Right lobe of liver (tissue), 6 donors: ENCODE data around the gene KRTAP6-3. TPM values are rescaled to one million over a fixed set of nuclear protein-coding genes. Genes with fewer than 3 reads are reported as not detected.

Experiments used
- ATAC-seq, 4 donors: fragments of 200-7000 bp; cut with Tn5 transposase; one replicate each; pipeline ENCODE4 v1.9.1; 2020; ENCODE audit warnings: mild to moderate bottlenecking in 4 of 4, moderate library complexity in 4 of 4
- DNase-seq, 3 donors: peaks; one replicate each; pipeline ENCODE4 v3.0.0-alpha.2; 2020
- H3K27ac ChIP-seq, 3 donors: fragments of 200-600 bp; one replicate each; pipeline ENCODE4 v1.8.0; 2022
- H3K27me3 ChIP-seq, 2 donors: fragments of 200-600 bp; one replicate each; pipeline ENCODE4 v1.8.0; 2022
- H3K36me3 ChIP-seq, 4 donors: fragments of 200-600 bp; sonication (generic) in 1 of 4; one replicate each; pipeline versions ENCODE4 v1.5.1 to v1.8.0; 2017 to 2022; ENCODE audit warnings: control low read depth in 1 of 4
- H3K4me1 ChIP-seq, 4 donors: fragments of 200-600 bp; sonication (generic) in 1 of 4; one replicate each; pipeline versions ENCODE4 v1.5.1 to v1.8.0; 2017 to 2022; ENCODE audit warnings: control low read depth in 1 of 4
- H3K4me3 ChIP-seq, 3 donors: fragments of 200-600 bp; one replicate each; pipeline ENCODE4 v1.8.0; 2022
- H3K9me3 ChIP-seq, 4 donors: fragments of 200-600 bp; sonication (generic) in 1 of 4; one replicate each; pipeline versions ENCODE4 v1.5.1 to v1.8.0; 2017 to 2022; ENCODE audit warnings: control low read depth in 1 of 4
- POLR2A ChIP-seq: fragments of 450-650 bp; IDR thresholded peaks from one replicate; pipeline ENCODE4 v1.6.1; 2017; ENCODE audit warnings: antibody characterized with exemption, mild to moderate bottlenecking
- WGBS: methylation state at CpG from one replicate; pipeline ENCODE4 v1.1.6; 2018; ENCODE audit warnings: low coverage, low lambda C conversion rate; ENCODE audit not compliant: insufficient coverage; ENCODE audit errors: missing lambda C conversion rate; 5-methylcytosine and 5-hydroxymethylcytosine counted together
- intact Hi-C, 2 donors: fragments of 100-400 bp; cut with DNase I; formaldehyde crosslinking; loops; one replicate each; pipeline versions ENCODE4 v1.11.2 to v1.14.1; 2022
- total RNA-seq, 6 experiments: library from RNA; depleted of rRNA in 2 of 6; stranded (reverse); fragments of >200 nt in 2 of 6; fragmentation: NEBNext Ultra II Directional in 3 of 6; extraction: Animal tissue kit (Norgen Biotek cat#: 25700) in 3 of 6; gene quantifications; one replicate each; pipeline versions ENCODE4 v1.1.0 to v1.2.4, GENCODE V29; 2016 to 2023
- TF ChIP-seq, protein P1 (sequence below), 4 donors: fragments of 200-600 bp in 3 of 4; fragments of 450-650 bp in 1 of 4; IDR thresholded peaks; one replicate each; pipeline versions ENCODE4 v1.5.1 to v1.8.0; 2016 to 2022; ENCODE audit warnings: antibody characterized with exemption in 4 of 4, mild to moderate bottlenecking in 2 of 4
- donor health status: DM: no; HTN: yes; CAD: no.
- donor health status: DM: no; HTN: no; CAD: no.
- donor health status: DM: no; HTN: no; CAD: no.
- donor health status: DM: no; HTN: yes; CAD: no.
- donor health status: DM: no; HTN: yes; CAD: no.

Gene KRTAP6-3
- total RNA-seq, 6 experiments from 2014 or later = not detected

DNA sequence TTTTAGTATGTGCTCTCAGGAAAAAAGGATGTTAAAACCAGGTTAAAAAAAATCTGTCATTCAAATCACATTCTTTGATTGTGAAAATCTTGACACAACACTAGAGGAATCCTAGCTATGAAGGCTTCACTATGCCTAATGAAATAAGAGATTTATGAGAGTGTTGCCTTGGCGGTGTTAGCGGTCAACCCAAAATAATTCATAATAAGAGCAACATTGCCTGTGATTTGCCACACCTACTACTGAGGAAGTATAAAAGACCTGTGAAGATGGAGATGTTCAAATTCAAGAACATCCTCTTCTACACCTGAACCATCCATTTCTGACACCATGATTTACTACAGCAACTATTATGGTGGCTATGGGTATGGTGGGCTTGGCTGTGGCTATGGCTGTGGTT, 23.9 kb downstream of the KRTAP6-3 start, which contains the start of gene KRTAP20-1:
KRTAP20-1 (plus strand) TSS at position 301 of the 400 bp plus-strand sequence; CDS start at position 331, 30 bp downstream.
- TF ChIP-seq, protein P1, sequence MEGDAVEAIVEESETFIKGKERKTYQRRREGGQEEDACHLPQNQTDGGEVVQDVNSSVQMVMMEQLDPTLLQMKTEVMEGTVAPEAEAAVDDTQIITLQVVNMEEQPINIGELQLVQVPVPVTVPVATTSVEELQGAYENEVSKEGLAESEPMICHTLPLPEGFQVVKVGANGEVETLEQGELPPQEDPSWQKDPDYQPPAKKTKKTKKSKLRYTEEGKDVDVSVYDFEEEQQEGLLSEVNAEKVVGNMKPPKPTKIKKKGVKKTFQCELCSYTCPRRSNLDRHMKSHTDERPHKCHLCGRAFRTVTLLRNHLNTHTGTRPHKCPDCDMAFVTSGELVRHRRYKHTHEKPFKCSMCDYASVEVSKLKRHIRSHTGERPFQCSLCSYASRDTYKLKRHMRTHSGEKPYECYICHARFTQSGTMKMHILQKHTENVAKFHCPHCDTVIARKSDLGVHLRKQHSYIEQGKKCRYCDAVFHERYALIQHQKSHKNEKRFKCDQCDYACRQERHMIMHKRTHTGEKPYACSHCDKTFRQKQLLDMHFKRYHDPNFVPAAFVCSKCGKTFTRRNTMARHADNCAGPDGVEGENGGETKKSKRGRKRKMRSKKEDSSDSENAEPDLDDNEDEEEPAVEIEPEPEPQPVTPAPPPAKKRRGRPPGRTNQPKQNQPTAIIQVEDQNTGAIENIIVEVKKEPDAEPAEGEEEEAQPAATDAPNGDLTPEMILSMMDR (IDR thresholded peaks at IDR 0.05) = no peak
- no peak for TF ChIP-seq POLR2A
- WGBS = 80% methylated on average over 2 of the region's 2 CpGs
- ATAC-seq (no peak), DNase-seq (no peak)
- no peaks in the 10 kb centered on the region for H3K36me3 ChIP-seq
- H3K9me3 ChIP-seq = no peaks in the 10 kb centered on the region
- no peaks in the 10 kb centered on the region for H3K4me1 ChIP-seq
- no peak within 1 kb of the TSS for H3K4me3 ChIP-seq
- no peaks in the 10 kb centered on the region for H3K27me3 ChIP-seq
- H3K27ac ChIP-seq = no peak within 1 kb of the TSS
- intact Hi-C loops = no loop called here

DNA sequence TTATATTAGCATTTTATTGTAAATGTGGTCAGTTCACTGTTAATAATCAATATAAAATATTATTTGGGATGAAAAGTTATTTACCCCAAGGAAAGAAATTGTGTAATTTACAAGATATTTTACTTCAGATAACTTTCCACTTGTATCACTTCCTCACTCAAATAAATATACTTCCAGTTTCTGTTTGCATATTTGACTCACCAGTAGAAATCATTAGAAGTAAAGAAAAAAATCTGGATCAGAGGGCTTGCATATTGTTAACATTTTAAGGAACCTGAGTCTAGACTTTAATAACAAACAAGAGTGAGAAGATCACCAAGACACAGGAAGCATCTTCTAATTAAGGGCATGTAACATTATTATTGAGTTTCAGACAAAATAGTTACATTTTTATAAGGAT, 27.8 kb downstream of the KRTAP6-3 start:
- Histone ChIP-seq H3K4me1 (no peaks in the 10 kb centered on the region), H3K27ac (no peak overlapping the region), H3K36me3 (no peaks in the 10 kb centered on the region), H3K9me3 (no peaks in the 10 kb centered on the region), H3K27me3 (no peaks in the 10 kb centered on the region), H3K4me3 (no peak overlapping the region)
- intact Hi-C loops = no loop called here
- no peak for TF ChIP-seq POLR2A
- TF ChIP-seq, protein P1 (IDR thresholded peaks at IDR 0.05) = no peak
- no peak for ATAC-seq
- DNase-seq = no peak

DNA sequence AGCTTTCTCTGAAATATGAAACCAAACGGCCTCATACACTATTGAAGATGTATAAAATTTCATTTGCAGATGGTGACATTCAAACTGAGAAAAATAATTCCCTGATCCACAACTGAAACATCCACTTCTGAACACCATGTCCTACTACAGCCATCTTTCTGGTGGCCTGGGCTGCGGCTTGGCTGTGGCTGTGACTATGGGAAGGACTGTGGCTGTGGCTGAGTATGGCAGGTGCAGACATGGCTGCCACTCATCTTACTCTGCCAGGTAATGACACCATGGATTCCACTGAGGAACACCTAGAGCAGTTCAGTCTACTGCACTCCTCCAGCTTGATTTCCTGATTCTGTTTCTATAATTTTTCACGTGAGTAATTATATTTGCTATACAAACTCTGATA, 28.3 kb downstream of the KRTAP6-3 start, which contains the start of gene KRTAP20-4:
KRTAP20-4 (plus strand) TSS at position 106 of the 400 bp plus-strand sequence.
- Histone ChIP-seq H3K9me3 (no peaks in the 10 kb centered on the region), H3K4me3 (no peak within 1 kb of the TSS), H3K4me1 (no peaks in the 10 kb centered on the region), H3K27ac (no peak within 1 kb of the TSS), H3K36me3 (no peaks in the 10 kb centered on the region), H3K27me3 (no peaks in the 10 kb centered on the region)
- TF ChIP-seq, protein P1 (IDR thresholded peaks at IDR 0.05) = no peak
- TF ChIP-seq POLR2A = no peak
- intact Hi-C loops = no loop called here
- ATAC-seq (no peak), DNase-seq (no peak)
- WGBS = 49% methylated on average over 2 of the region's 3 CpGs

GRCh38 chr21:30623362-30623761, 31.1 kb downstream of the KRTAP6-3 start:
- ATAC-seq = no peak
- intact Hi-C loops = no loop called here
- no peaks in the 10 kb centered on the region for H3K9me3 ChIP-seq
- DNase-seq = no peak
- H3K36me3 ChIP-seq = no peaks in the 10 kb centered on the region
- no peak for TF ChIP-seq POLR2A
- TF ChIP-seq, protein P1 (IDR thresholded peaks at IDR 0.05) = no peak
- no peak overlapping the region for H3K27ac ChIP-seq
- WGBS = 75% methylated on average over 1 of the region's 3 CpGs
- no peaks in the 10 kb centered on the region for H3K4me1 ChIP-seq
- H3K27me3 ChIP-seq = no peaks in the 10 kb centered on the region
- H3K4me3 ChIP-seq = no peak overlapping the region
